C4-2B (cell line): ENCODE measurements around the gene ARHGAP32.

ENCODE experiments used
- ZFX ChIP-seq: fragments of 450-650 bp; IDR thresholded peaks from 2 replicates; pipeline ENCODE4 v1.6.1; 2017
- TF ChIP-seq, protein P1 (sequence below): fragments of 450-650 bp; conservative IDR thresholded peaks from 2 replicates; pipeline ENCODE4 v1.5.1; 2017; ENCODE audit warnings: mild to moderate bottlenecking

DNA sequence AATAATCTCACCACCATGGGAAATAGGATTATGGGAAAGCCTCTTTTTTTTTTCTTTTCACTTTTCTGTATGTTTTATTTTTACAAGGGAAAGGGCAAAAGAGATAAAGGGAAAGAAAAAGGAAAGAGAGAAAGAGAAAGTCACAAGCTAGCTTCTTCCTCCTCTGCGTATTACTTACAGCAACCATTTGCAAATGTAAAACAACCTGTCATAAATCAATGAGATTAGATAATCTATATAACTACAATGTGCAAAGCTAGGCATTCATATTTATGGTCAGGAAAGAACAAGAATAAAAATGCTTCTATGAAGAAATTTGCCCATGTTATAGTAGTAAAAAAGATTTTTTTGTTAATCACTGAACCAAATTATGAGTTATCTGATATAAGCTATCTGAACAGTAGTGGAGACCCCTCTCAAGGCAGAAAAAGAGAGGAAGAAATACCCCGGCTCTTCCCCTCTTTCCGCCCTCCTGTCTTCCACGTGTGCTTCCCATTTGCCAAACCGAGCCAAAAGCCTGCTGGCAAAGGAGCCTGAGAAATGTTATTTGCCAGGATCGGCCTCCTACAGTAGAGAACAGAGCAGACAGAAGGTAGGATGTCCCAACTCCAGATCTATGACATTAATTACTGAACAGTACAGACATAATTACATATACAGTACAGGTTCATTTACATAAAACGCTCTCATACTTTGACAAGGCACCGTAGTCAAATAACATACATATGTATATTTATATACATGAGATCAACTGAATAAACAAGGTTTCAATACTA, 50.2 kb downstream of the ARHGAP32 start:
- TF ChIP-seq, protein P1, sequence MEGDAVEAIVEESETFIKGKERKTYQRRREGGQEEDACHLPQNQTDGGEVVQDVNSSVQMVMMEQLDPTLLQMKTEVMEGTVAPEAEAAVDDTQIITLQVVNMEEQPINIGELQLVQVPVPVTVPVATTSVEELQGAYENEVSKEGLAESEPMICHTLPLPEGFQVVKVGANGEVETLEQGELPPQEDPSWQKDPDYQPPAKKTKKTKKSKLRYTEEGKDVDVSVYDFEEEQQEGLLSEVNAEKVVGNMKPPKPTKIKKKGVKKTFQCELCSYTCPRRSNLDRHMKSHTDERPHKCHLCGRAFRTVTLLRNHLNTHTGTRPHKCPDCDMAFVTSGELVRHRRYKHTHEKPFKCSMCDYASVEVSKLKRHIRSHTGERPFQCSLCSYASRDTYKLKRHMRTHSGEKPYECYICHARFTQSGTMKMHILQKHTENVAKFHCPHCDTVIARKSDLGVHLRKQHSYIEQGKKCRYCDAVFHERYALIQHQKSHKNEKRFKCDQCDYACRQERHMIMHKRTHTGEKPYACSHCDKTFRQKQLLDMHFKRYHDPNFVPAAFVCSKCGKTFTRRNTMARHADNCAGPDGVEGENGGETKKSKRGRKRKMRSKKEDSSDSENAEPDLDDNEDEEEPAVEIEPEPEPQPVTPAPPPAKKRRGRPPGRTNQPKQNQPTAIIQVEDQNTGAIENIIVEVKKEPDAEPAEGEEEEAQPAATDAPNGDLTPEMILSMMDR, result no peak
- TF ChIP-seq ZFX, result no peak
